ENCODE results near the gene MAPK8IP1. TPM values are rescaled to one million over a fixed set of nuclear protein-coding genes. Genes with fewer than 3 reads are reported as not detected.

MAPK8IP1 gene
- total RNA-seq, 1 experiment from 2014 or later, result 8.2 TPM

DNA sequence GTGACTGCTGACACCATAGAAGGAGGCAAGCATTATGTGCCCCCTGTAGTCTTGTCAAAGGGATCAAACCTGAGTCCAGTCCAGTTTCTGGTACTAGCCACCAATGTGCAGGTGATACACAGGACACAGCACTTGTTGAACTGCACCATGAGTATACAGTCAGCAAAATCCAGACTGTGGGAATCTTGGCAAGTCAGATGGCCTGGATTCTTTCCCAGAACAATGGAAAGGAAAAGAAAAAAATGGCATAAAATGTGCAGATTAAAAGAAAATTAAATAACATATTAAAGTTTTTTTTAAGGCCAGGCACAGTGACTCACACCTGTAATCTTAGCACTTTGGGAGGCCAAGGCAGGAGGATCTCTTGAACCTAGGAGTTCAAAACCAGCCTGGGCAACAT is 21.4 kb upstream of the MAPK8IP1 start:
- Mint-ChIP-seq H3K36me3 (ENCODE audit: insufficient read depth, unreplicated experiment) (peaks cover 29% of the 10 kb centered on the region), H3K27ac (ENCODE audit: unreplicated experiment) (no peak overlapping the region), H3K4me3 (ENCODE audit: unreplicated experiment) (no peak overlapping the region), H3K27me3 (ENCODE audit: insufficient read depth, unreplicated experiment) (no peaks in the 10 kb centered on the region), H3K9me3 (ENCODE audit: unreplicated experiment) (no peaks in the 10 kb centered on the region), H3K4me1 (ENCODE audit: low read depth, unreplicated experiment) (no peaks in the 10 kb centered on the region)
- POLR2A ChIA-PET, result no interaction called here
- intact Hi-C loops (cut with micrococcal nuclease; ENCODE audit: unreplicated experiment), result no loop called here
- TF ChIP-seq CTCF (IDR thresholded peaks at IDR 0.05; ENCODE audit: insufficient read depth in 1 of 2, low read depth in 1 of 2, low read length in 1 of 2, severe bottlenecking in 1 of 2, unreplicated experiment in 1 of 2), result no peak
- no peaks in the 10 kb centered on the region for H3K4me1 ChIP-seq
- no TSS peak for BruUV-seq (replicated peaks)
- no peak for DNase-seq
- no peaks in the 10 kb centered on the region for H3K9me3 ChIP-seq
- H3K4me3 ChIP-seq (ENCODE audit: low read depth, low read length), result no peak overlapping the region
- CTCF ChIA-PET, result no interaction called here
- no peaks in the 10 kb centered on the region for H3K27me3 ChIP-seq (replicated peaks; ENCODE audit: control insufficient read depth, insufficient read depth, low read length)
- peaks cover 3% of the 10 kb centered on the region for H3K36me3 ChIP-seq (ENCODE audit: control insufficient read depth, insufficient read depth, low read length)

GRCh38 chr11:45869551-45869950 is 15.9 kb upstream of the MAPK8IP1 start:
- ChIA-PET CTCF (no interaction called here), POLR2A (no interaction called here)
- Mint-ChIP-seq H3K9me3 (ENCODE audit: unreplicated experiment) (no peaks in the 10 kb centered on the region), H3K4me1 (ENCODE audit: low read depth, unreplicated experiment) (no peaks in the 10 kb centered on the region), H3K27me3 (ENCODE audit: insufficient read depth, unreplicated experiment) (no peaks in the 10 kb centered on the region), H3K4me3 (ENCODE audit: unreplicated experiment) (no peak overlapping the region), H3K36me3 (ENCODE audit: insufficient read depth, unreplicated experiment) (peaks cover 36% of the 10 kb centered on the region), H3K27ac (ENCODE audit: unreplicated experiment) (no peak overlapping the region)
- DNase-seq, result no peak
- no peak for TF ChIP-seq CTCF (IDR thresholded peaks at IDR 0.05; ENCODE audit: insufficient read depth in 1 of 2, low read depth in 1 of 2, low read length in 1 of 2, severe bottlenecking in 1 of 2, unreplicated experiment in 1 of 2)
- H3K27me3 ChIP-seq (replicated peaks; ENCODE audit: control insufficient read depth, insufficient read depth, low read length), result no peaks in the 10 kb centered on the region
- no peak overlapping the region for H3K4me3 ChIP-seq (ENCODE audit: low read depth, low read length)
- H3K36me3 ChIP-seq (ENCODE audit: control insufficient read depth, insufficient read depth, low read length), result peaks cover 5% of the 10 kb centered on the region
- H3K9me3 ChIP-seq, result no peaks in the 10 kb centered on the region
- H3K4me1 ChIP-seq, result no peaks in the 10 kb centered on the region
- intact Hi-C loops (cut with micrococcal nuclease; ENCODE audit: unreplicated experiment), result no loop called here
- no TSS peak for BruUV-seq (replicated peaks)

GRCh38 chr11:45870706-45871105 is 14.7 kb upstream of the MAPK8IP1 start:
- H3K4me3 Mint-ChIP-seq (ENCODE audit: unreplicated experiment), result no peak overlapping the region
- intact Hi-C loops (cut with micrococcal nuclease; ENCODE audit: unreplicated experiment), result no loop called here

More at GRCh38 chr11:45870706-45871105, 14.7 kb upstream of the MAPK8IP1 start:
- TF ChIP-seq CTCF (IDR thresholded peaks at IDR 0.05; ENCODE audit: insufficient read depth in 1 of 2, low read depth in 1 of 2, low read length in 1 of 2, severe bottlenecking in 1 of 2, unreplicated experiment in 1 of 2), result no peak
- Mint-ChIP-seq H3K36me3 (ENCODE audit: insufficient read depth, unreplicated experiment) (peaks cover 36% of the 10 kb centered on the region), H3K27ac (ENCODE audit: unreplicated experiment) (no peak overlapping the region), H3K4me1 (ENCODE audit: low read depth, unreplicated experiment) (no peaks in the 10 kb centered on the region), H3K27me3 (ENCODE audit: insufficient read depth, unreplicated experiment) (no peaks in the 10 kb centered on the region), H3K9me3 (ENCODE audit: unreplicated experiment) (no peaks in the 10 kb centered on the region)
- no peak overlapping the region for H3K4me3 ChIP-seq (ENCODE audit: low read depth, low read length)
- H3K27me3 ChIP-seq (replicated peaks; ENCODE audit: control insufficient read depth, insufficient read depth, low read length), result no peaks in the 10 kb centered on the region
- POLR2A ChIA-PET, result no interaction called here
- no peaks in the 10 kb centered on the region for H3K4me1 ChIP-seq
- H3K9me3 ChIP-seq, result no peaks in the 10 kb centered on the region
- DNase-seq, result no peak
- H3K36me3 ChIP-seq (ENCODE audit: control insufficient read depth, insufficient read depth, low read length), result peaks cover 5% of the 10 kb centered on the region
- no TSS peak for BruUV-seq (replicated peaks)
- CTCF ChIA-PET, result no interaction called here
